Measurements from ENCODE around the gene FAM13A. TPM values are rescaled to one million over a fixed set of nuclear protein-coding genes. Genes with fewer than 3 reads are reported as not detected.
"Not testable (repeated sequence)": the region's sequence is repeated elsewhere in the genome, so short reads cannot be mapped to it uniquely, and the experiment has no call there.

Gene FAM13A
- polyA plus RNA-seq, 1 donor from 2014 or later = 4.0 TPM

GRCh38 chr4:88998001-88998400 is 59.0 kb downstream of the FAM13A start:
- Histone ChIP-seq H3K4me2 (ENCODE audit: low read length) (no peak overlapping the region), H2AFZ (ENCODE audit: low read depth, low read length) (no peak overlapping the region), H3K36me3 (ENCODE audit: insufficient read depth, low read length) (no peaks in the 10 kb centered on the region), H3K27me3 (ENCODE audit: insufficient read depth, low read depth, low read length) (no peaks in the 10 kb centered on the region), H3K4me3 (ENCODE audit: low read length) (no peak overlapping the region), H3K9ac (ENCODE audit: low read length) (no peak overlapping the region), H3K27ac (ENCODE audit: low read length) (no peak overlapping the region), H3K79me2 (replicated peaks; ENCODE audit: insufficient read depth, low read length) (no peaks in the 10 kb centered on the region), H3K9me3 (ENCODE audit: low read length) (no peaks in the 10 kb centered on the region), H4K20me1 (ENCODE audit: insufficient read depth) (no peaks in the 10 kb centered on the region), H3F3A (ENCODE audit: insufficient read depth, low read length, poor library complexity, severe bottlenecking) (no peaks in the 10 kb centered on the region), H3K9me2 (ENCODE audit: insufficient read depth, low read length) (no peaks in the 10 kb centered on the region)
- TF ChIP-seq POLR2AphosphoS5 (IDR thresholded peaks at IDR 0.05) (no peak), RAD21 (conservative IDR thresholded peaks at IDR 0.05) (no peak), SMC3 (conservative IDR thresholded peaks at IDR 0.05; ENCODE audit: poor library complexity) (no peak), CTCF (IDR thresholded peaks at IDR 0.05; ENCODE audit: poor library complexity, severe bottlenecking) (no peak), EP300 (conservative IDR thresholded peaks at IDR 0.05; ENCODE audit: poor library complexity, severe bottlenecking) (no peak), MXI1 (conservative IDR thresholded peaks at IDR 0.05; ENCODE audit: poor library complexity, severe bottlenecking) (no peak), EZH2 (IDR thresholded peaks at IDR 0.05; ENCODE audit: borderline replicate concordance, insufficient read depth, low read length, poor library complexity, severe bottlenecking) (no peak), REST (IDR thresholded peaks at IDR 0.05; ENCODE audit: borderline replicate concordance) (no peak), TAF1 (IDR thresholded peaks at IDR 0.05; ENCODE audit: low read depth) (no peak)

- no peak overlapping the region for H3K9ac ChIP-seq (ENCODE audit: low read length)
- no peaks in the 10 kb centered on the region for H3K9me2 ChIP-seq (ENCODE audit: insufficient read depth, low read length)
- no peaks in the 10 kb centered on the region for H3K27me3 ChIP-seq (ENCODE audit: insufficient read depth, low read depth, low read length)
- H4K20me1 ChIP-seq (ENCODE audit: insufficient read depth) = no peaks in the 10 kb centered on the region
- no peak overlapping the region for H3K4me3 ChIP-seq (ENCODE audit: low read length)
- H3K36me3 ChIP-seq (ENCODE audit: insufficient read depth, low read length) = no peaks in the 10 kb centered on the region
- H3K4me2 ChIP-seq (ENCODE audit: low read length) = no peak overlapping the region
- H2AFZ ChIP-seq (ENCODE audit: low read depth, low read length) = no peak overlapping the region
- H3K9me3 ChIP-seq (ENCODE audit: low read length) = no peaks in the 10 kb centered on the region
- H3K79me2 ChIP-seq (replicated peaks; ENCODE audit: insufficient read depth, low read length) = no peaks in the 10 kb centered on the region
- H3K27ac ChIP-seq (ENCODE audit: low read length) = no peak overlapping the region
- TF ChIP-seq EP300 (conservative IDR thresholded peaks at IDR 0.05; ENCODE audit: poor library complexity, severe bottlenecking) (no peak), TAF1 (IDR thresholded peaks at IDR 0.05; ENCODE audit: low read depth) (no peak), SMC3 (conservative IDR thresholded peaks at IDR 0.05; ENCODE audit: poor library complexity) (no peak), RAD21 (conservative IDR thresholded peaks at IDR 0.05) (no peak), REST (IDR thresholded peaks at IDR 0.05; ENCODE audit: borderline replicate concordance) (no peak), EZH2 (IDR thresholded peaks at IDR 0.05; ENCODE audit: borderline replicate concordance, insufficient read depth, low read length, poor library complexity, severe bottlenecking) (no peak), MXI1 (conservative IDR thresholded peaks at IDR 0.05; ENCODE audit: poor library complexity, severe bottlenecking) (no peak), POLR2AphosphoS5 (IDR thresholded peaks at IDR 0.05) (no peak), CTCF (IDR thresholded peaks at IDR 0.05; ENCODE audit: poor library complexity, severe bottlenecking) (no peak)
- H3F3A ChIP-seq (ENCODE audit: insufficient read depth, low read length, poor library complexity, severe bottlenecking) = no peaks in the 10 kb centered on the region
These were observed 61.1 kb downstream of the FAM13A start for GRCh38 chr4:88995874-88996273.

- not testable (repeated sequence) for H3K4me3 ChIP-seq (ENCODE audit: low read length); H3K36me3 ChIP-seq (ENCODE audit: insufficient read depth, low read length); H3K27me3 ChIP-seq (ENCODE audit: insufficient read depth, low read depth, low read length); H3K9me2 ChIP-seq (ENCODE audit: insufficient read depth, low read length); H3K9ac ChIP-seq (ENCODE audit: low read length); H3K4me2 ChIP-seq (ENCODE audit: low read length); H3K9me3 ChIP-seq (ENCODE audit: low read length); H3K27ac ChIP-seq (ENCODE audit: low read length); H2AFZ ChIP-seq (ENCODE audit: low read depth, low read length); H4K20me1 ChIP-seq (ENCODE audit: insufficient read depth); H3F3A ChIP-seq (ENCODE audit: insufficient read depth, low read length, poor library complexity, severe bottlenecking); H3K79me2 ChIP-seq (replicated peaks; ENCODE audit: insufficient read depth, low read length)
These were observed 61.7 kb downstream of the FAM13A start for GRCh38 chr4:88995257-88995656.
